Measurements from ENCODE around the gene PIP5K1C.

PIP5K1C gene

DNA sequence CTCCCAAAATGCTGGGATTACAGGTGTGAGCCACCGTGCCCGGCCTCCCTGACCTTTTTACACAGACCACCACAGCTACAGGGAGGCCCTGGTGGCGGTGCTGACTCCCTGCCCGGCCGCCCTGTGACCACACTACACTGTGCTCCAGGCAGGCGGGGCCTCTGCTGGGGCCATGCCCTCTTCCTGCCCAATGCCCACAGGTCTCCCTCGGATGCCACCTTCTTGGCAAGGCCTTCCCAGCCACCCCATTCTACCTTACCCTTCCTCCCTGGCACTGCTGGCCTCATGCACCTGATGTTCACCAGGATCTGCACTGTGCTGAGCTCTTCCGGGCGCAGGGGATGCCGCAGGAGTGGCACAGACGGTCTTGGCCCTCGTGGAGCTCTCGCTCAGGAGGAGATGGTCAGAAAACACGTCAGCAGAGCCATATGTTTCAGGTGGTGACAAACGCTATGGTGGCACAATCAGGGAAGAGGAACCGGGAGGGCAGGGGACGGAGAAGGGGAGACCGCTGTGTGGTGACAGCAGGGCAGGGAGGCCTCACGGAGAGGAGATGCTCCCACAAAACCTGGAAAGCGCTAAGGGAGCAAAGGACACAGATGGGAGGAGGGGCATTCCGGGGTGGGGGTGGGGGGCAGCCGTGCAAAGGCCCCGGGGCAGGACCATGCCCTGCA, 4.1 kb downstream of the PIP5K1C start:
- H3K9ac ChIP-seq (ENCODE audit: low read depth, low read length) = no peak overlapping the region
- H3K36me3 ChIP-seq (ENCODE audit: insufficient read depth, low read length) = peaks cover 5% of the 10 kb centered on the region; the same call in 1 of the 2 replicates
- H3K4me1 ChIP-seq (ENCODE audit: insufficient read depth, low read length) = peaks cover 27% of the 10 kb centered on the region
- peaks cover 77% of the 10 kb centered on the region for H4K20me1 ChIP-seq (ENCODE audit: insufficient read depth, low read length)
- DNase-seq (no peak), ATAC-seq (ENCODE audit: insufficient read depth, low read depth) (no peak)
- no peaks in the 10 kb centered on the region for H3K27me3 ChIP-seq (ENCODE audit: insufficient read depth, low read length, poor library complexity)
- H3K79me2 ChIP-seq (ENCODE audit: insufficient read depth, low read length) = peaks cover 84% of the 10 kb centered on the region
- no peak overlapping the region for H3K4me3 ChIP-seq (ENCODE audit: low read depth in 1 of 2, low read length in 2 of 2)
- H3K9me3 ChIP-seq (ENCODE audit: insufficient read depth, low read length, severe bottlenecking) = no peaks in the 10 kb centered on the region
- no peak overlapping the region for H3K4me2 ChIP-seq (ENCODE audit: insufficient read depth, low read length)
- no peak overlapping the region for H3K27ac ChIP-seq (ENCODE audit: low read length)
- no peak for TF ChIP-seq EZH2 (IDR thresholded peaks at IDR 0.05; ENCODE audit: borderline replicate concordance, low read depth, low read length, severe bottlenecking)
- TF ChIP-seq, protein P1, sequence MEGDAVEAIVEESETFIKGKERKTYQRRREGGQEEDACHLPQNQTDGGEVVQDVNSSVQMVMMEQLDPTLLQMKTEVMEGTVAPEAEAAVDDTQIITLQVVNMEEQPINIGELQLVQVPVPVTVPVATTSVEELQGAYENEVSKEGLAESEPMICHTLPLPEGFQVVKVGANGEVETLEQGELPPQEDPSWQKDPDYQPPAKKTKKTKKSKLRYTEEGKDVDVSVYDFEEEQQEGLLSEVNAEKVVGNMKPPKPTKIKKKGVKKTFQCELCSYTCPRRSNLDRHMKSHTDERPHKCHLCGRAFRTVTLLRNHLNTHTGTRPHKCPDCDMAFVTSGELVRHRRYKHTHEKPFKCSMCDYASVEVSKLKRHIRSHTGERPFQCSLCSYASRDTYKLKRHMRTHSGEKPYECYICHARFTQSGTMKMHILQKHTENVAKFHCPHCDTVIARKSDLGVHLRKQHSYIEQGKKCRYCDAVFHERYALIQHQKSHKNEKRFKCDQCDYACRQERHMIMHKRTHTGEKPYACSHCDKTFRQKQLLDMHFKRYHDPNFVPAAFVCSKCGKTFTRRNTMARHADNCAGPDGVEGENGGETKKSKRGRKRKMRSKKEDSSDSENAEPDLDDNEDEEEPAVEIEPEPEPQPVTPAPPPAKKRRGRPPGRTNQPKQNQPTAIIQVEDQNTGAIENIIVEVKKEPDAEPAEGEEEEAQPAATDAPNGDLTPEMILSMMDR (IDR thresholded peaks at IDR 0.05; ENCODE audit: borderline replicate concordance, extremely low read depth, low read length, poor library complexity, severe bottlenecking) = no peak
- no peak overlapping the region for H2AFZ ChIP-seq (ENCODE audit: low read depth, low read length)

DNA sequence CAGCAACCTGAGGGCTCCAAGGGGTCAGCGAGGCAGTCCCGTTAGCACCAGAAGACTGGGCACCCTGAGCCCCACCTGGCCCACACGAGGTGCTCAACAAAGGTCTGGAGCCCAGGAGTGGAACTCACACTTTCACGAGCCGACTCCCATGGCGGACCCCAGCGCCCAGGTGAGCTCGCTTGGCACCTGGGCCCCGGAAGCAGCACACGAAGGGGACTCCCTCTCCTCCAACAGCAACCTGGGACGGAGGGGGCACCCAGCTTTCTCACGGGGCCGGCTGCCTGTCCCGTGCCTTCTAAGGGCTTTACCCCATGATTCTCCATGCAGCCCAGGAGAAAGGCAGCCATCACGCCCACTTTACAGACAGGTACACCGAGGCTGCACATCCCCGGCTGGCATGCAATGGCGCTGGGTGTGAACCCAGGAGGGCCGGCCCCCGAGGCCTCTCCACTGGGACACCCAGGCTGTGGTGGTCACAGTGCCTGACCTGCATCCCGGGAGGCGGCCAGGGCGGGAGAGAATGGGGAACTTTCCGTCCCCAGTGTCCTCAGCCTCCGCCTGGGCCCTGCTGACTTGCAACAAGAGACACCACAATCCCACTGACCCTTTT, 5.0 kb downstream of the PIP5K1C start:
- Histone ChIP-seq H3K9ac (ENCODE audit: low read depth, low read length) (no peak overlapping the region), H3K4me3 (ENCODE audit: low read depth in 1 of 2, low read length in 2 of 2) (no peak overlapping the region), H3K27ac (ENCODE audit: low read length) (no peak overlapping the region), H3K36me3 (ENCODE audit: insufficient read depth, low read length) (peaks cover 5% of the 10 kb centered on the region; the same call in 1 of the 2 replicates), H3K4me1 (ENCODE audit: insufficient read depth, low read length) (peaks cover 25% of the 10 kb centered on the region), H3K27me3 (ENCODE audit: insufficient read depth, low read length, poor library complexity) (no peaks in the 10 kb centered on the region), H3K4me2 (ENCODE audit: insufficient read depth, low read length) (no peak overlapping the region), H4K20me1 (ENCODE audit: insufficient read depth, low read length) (peaks cover 83% of the 10 kb centered on the region), H3K79me2 (ENCODE audit: insufficient read depth, low read length) (peaks cover 86% of the 10 kb centered on the region), H3K9me3 (ENCODE audit: insufficient read depth, low read length, severe bottlenecking) (no peaks in the 10 kb centered on the region), H2AFZ (ENCODE audit: low read depth, low read length) (no peak overlapping the region)
- DNase-seq = no peak
- ATAC-seq (ENCODE audit: insufficient read depth, low read depth) = no peak
- TF ChIP-seq, protein P1 (IDR thresholded peaks at IDR 0.05; ENCODE audit: borderline replicate concordance, extremely low read depth, low read length, poor library complexity, severe bottlenecking) = no peak
- no peak for TF ChIP-seq EZH2 (IDR thresholded peaks at IDR 0.05; ENCODE audit: borderline replicate concordance, low read depth, low read length, severe bottlenecking)

DNA sequence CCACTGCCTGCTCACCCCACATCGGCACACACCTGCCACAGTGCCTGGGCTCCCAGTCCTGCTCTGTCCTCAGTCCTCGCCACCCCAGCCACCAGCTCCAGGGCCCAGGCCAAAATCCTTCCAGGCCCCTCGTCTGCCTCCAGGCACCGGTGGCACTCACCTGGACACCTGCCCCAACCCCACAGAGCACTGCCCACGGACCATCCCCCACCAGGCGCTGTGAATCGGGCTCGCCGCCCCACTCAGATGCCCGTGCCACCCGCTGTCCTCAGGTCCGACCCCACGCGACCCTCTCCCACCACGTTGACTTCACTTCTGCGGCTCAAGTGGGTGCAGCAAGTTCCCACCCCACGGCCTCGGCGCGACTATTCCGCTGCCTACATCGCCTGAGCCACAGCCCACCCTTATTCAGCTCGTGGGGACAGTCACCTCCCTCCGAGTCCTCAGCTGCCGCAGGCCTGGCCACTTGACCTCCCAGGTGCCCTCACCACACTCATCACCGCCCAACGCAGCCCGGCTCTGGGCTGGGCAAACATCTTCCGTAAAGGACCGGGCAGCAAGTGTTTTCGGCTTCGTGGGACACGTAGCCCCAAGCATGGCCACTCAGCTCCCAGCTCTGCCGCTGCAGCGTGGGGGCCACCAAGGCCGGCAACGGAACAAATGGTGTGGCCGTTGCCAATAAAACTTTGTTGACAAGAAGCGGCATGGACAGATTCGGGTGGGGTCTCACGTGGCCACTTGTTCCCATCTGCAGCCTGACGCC, 5.7 kb downstream of the PIP5K1C start:
- DNase-seq (no peak), ATAC-seq (ENCODE audit: insufficient read depth, low read depth) (no peak)
- H3K4me3 ChIP-seq (ENCODE audit: low read depth in 1 of 2, low read length in 2 of 2) = no peak overlapping the region
- peaks cover 87% of the 10 kb centered on the region for H3K79me2 ChIP-seq (ENCODE audit: insufficient read depth, low read length)
- H3K36me3 ChIP-seq (ENCODE audit: insufficient read depth, low read length) = peaks cover 5% of the 10 kb centered on the region; the same call in 1 of the 2 replicates
- H3K27me3 ChIP-seq (ENCODE audit: insufficient read depth, low read length, poor library complexity) = no peaks in the 10 kb centered on the region
- no peaks in the 10 kb centered on the region for H3K9me3 ChIP-seq (ENCODE audit: insufficient read depth, low read length, severe bottlenecking)
- TF ChIP-seq, protein P1 (IDR thresholded peaks at IDR 0.05; ENCODE audit: borderline replicate concordance, extremely low read depth, low read length, poor library complexity, severe bottlenecking) = no peak
- no peak for TF ChIP-seq EZH2 (IDR thresholded peaks at IDR 0.05; ENCODE audit: borderline replicate concordance, low read depth, low read length, severe bottlenecking)
- H2AFZ ChIP-seq (ENCODE audit: low read depth, low read length) = no peak overlapping the region
- peaks cover 23% of the 10 kb centered on the region for H3K4me1 ChIP-seq (ENCODE audit: insufficient read depth, low read length)
- no peak overlapping the region for H3K9ac ChIP-seq (ENCODE audit: low read depth, low read length)
- H3K4me2 ChIP-seq (ENCODE audit: insufficient read depth, low read length) = no peak overlapping the region
- H4K20me1 ChIP-seq (ENCODE audit: insufficient read depth, low read length) = peaks cover 82% of the 10 kb centered on the region
- H3K27ac ChIP-seq (ENCODE audit: low read length) = no peak overlapping the region
